Heart left ventricle (tissue), 13 donors: ENCODE results near the gene SEC61A1.

Experiments
- CTCF ChIP-seq, 12 donors: fragments of 200-600 bp; sonication (generic) in 4 of 12; IDR thresholded peaks; one replicate each; pipeline versions ENCODE4 v1.5.0 to v1.8.0; 2018 to 2022; ENCODE audit warnings: antibody characterized with exemption in 12 of 12, mild to moderate bottlenecking in 5 of 12
- POLR2A ChIP-seq, 2 donors: fragments of 450-650 bp; IDR thresholded peaks; one replicate each; pipeline ENCODE4 v1.6.1; 2017; ENCODE audit warnings: antibody characterized with exemption in 2 of 2, mild to moderate bottlenecking in 2 of 2, moderate library complexity in 2 of 2
- donor health status: ischemic (EF 13 %, LVEDD 7.1; RV severe dilation, severe dysfunction).
- donor health status: DM: no; HTN: yes; CAD: no.
- donor health status: DM: no; HTN: no; CAD: no.
- donor health status: ischemic (EF 25% LVEDD 6.9; RV normal size, moderate dysfunction).
- donor health status: ischemic (EF 25% LVEDD 5.7; RV mildly dilated, moderate dysfunction).
- donor health status: ischemic (EF 35%, LVEDD 5.7; RV mildly dilated, moderate dysfunction).
- donor health status: nonischemic (EF 11% LVEDD 7.7; RV severe dilation, severe dysfunction).
- donor health status: DM: yes; HTN: yes; CAD: no.
- donor health status: PGD.
- donor health status: ischemic (EF 29% LVEDD 5.4; RV normal size, mild dysfunction).
- donor health status: nonischemic (EF 23%, LVEDD 6.1; RV moderate dilation, normal function).

- TF ChIP-seq CTCF (IDR thresholded peaks at IDR 0.05): no peak
- no peak for TF ChIP-seq POLR2A (IDR thresholded peaks at IDR 0.05)
Observed at GRCh38 chr3:128067489-128067888, 15.3 kb downstream of the SEC61A1 start.
